ENCODE data around the gene FARP2.

Gene FARP2

DNA sequence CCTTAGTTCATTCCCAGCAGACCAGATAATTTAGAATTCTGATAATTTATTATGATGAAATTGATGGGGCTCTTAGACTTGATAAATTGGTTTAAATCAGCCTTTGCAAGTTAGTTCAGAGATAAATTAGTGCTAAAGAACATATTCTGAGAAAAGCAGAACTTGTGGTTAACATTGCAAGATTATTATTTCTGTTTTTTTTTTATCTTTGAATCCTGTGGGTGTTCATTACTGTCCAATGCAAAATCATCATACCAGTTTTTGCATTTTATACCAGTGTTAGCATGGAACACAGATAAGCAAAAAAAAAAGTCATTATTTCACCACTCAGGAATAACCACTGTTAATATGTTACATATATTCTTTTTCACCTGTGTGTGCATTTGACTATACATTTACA lies 31.3 kb upstream of the FARP2 start:
- DNase-seq = no peak

- no peak for DNase-seq
Observed at GRCh38 chr2:241325257-241325656, 30.8 kb upstream of the FARP2 start.

GRCh38 chr2:241329669-241330615 lies 26.1 kb upstream of the FARP2 start:
- no peak for DNase-seq

DNA sequence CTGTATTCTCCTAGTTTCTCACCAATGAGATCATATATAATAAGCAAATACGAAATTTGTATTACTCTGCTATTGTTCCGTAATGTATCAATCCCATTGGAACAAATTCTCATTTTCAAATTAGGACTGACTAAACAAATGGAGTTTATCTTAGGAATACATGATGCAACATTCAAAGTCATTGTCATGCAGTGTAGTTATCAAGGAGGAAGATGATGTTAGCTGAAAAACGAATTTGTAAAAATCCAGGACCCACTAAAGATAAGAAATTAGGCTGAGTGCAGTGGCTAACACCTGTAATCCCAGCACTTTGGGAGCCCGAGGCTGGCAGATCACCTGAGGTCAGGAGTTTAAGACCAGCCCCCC lies 25.5 kb upstream of the FARP2 start:
- DNase-seq = no peak

- DNase-seq = no peak
Observed at GRCh38 chr2:241334813-241335212, 21.3 kb upstream of the FARP2 start.

GRCh38 chr2:241339839-241340630 lies 16.1 kb upstream of the FARP2 start:
- no peak for DNase-seq

DNA sequence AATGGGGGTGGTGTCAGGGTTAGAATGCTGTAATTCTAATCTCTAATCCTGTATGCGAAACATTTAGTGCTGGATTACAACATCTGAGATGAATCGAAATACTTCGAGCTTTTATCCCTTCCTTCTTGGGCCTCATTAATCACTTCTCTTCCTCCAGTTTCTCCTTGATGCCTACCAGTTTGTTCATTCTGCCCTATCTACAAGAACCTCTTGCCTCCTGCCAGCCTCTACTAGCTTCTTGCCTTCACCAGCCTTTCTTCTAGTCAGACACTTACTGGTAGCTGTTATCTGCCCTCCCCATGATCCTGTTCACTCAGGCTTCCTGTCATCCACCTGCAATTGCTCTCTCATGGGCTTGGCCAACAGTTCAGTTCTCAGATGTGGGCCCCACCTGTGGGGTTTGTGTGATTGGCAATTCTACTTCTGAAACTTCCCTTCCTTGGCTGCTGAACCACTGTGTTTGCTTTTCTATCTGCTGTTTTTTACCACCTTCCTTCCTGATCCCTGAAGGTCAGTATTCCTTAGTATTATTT lies 15.4 kb upstream of the FARP2 start:
- no peak for DNase-seq

GRCh38 chr2:241344925-241345651 lies 11.0 kb upstream of the FARP2 start:
- no peak for DNase-seq

GRCh38 chr2:241349941-241350340 lies 6.1 kb upstream of the FARP2 start:
- DNase-seq = no peak

GRCh38 chr2:241350530-241350877 lies 5.6 kb upstream of the FARP2 start:
- DNase-seq = no peak

DNA sequence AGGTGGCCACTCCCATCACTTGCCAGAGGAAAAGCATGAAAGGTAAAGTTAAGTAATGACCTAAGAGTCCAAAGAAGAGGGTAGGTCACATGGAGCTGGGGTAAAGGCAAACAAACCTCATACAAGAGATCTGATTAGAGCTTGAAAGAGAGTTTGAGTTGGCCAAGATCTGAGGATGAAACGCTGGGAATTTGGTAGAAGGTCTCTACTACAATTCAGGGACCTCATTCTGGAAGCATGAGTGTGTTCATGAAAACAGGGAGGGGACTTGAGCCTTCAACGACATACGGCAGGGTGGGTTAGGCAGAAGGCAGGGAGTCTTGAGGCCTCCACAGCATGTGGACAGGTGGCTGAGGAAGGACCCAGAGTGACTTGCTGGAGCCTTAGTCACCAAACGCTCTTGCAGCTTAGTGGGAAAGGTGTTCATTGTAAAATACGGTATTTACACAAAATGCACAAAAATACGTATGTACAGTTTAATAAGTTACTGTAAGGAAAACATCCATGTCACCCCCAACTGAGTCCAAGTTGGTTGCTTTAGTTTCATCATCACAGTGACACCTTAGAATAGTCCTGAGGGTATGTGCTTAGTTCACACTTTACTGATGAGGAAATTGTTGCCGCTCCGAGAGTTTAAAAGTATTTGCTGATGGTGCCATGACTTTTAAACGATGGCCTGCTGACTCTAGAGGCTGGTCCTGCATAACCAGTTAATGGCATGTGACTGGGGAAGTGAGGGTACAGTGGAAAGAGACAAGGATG lies 5.0 kb upstream of the FARP2 start:
- no peak for DNase-seq

GRCh38 chr2:241351640-241352031 lies 4.4 kb upstream of the FARP2 start:
- DNase-seq = no peak

- DNase-seq = no peak
Observed at GRCh38 chr2:241352227-241352626, 3.9 kb upstream of the FARP2 start.

DNA sequence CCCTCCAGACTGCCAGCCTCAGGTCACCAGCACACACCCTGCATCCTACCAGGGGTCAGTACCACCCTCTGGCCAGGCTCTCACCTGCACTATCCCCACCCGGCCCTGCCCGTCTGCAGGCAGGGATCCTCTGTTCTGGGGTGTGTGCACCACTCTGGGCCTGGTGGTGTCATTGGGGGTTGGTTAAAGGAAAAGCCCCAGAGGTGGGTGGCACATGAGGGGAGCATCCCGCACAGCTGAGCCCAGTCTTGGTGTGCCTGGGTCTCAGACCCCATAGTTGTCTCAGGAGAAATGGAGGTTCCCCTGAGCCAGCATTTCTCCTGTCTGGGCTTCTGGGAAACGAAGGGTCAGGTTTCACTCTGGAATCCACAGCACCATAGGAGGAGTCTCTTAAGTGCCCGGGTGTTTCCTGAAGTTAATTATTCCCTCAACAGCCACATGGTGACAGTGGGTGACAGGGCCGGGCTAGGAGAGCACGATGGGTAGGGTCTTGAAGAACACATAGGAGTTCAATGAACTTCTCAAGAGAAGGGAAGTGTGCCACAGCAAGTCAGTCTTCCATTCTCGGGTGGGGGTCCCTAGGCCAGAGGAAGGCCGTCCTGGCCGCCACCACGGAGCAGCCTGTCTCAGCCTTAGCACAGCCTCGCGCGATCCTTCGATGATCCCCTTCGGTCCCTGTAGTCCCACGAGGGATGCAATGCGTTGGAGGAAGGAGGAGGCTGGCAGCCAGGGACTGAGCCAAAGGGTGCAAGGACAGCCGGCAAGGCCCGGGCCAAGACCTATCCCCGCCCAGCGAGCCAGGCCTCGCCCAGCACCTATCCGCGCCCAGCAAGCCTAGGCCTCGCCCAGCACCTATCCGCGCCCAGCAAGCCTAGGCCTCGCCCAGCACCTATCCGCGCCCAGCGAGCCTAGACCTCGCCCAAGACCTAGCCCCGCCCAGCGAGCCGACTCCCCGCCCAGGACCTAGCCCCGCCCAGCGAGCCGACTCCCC lies 1.1 kb upstream of the FARP2 start:
- peak; percentile 63 for DNase-seq

DNA sequence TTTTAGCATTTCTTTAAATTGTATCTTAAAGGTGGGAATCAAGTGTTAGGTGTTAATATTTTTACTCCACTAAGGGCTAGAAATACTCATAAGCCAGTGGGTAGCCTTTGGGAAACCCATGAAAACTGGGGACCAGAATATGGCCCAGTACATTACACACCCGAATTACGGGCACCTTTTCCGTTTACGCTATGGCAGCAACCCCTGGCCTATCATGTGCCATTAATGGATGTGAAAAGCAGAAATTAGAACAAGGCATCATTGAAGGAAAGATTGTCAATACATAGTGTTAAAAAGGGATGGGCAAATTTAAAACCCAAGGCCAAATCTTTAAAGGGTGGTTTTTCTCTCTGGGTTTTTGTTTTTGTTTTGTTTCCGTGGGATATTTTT lies 781 bp downstream of the FARP2 start:
- no peak for DNase-seq

- DNase-seq = no peak
Observed at GRCh38 chr2:241357531-241357930, 1.4 kb downstream of the FARP2 start.

DNA sequence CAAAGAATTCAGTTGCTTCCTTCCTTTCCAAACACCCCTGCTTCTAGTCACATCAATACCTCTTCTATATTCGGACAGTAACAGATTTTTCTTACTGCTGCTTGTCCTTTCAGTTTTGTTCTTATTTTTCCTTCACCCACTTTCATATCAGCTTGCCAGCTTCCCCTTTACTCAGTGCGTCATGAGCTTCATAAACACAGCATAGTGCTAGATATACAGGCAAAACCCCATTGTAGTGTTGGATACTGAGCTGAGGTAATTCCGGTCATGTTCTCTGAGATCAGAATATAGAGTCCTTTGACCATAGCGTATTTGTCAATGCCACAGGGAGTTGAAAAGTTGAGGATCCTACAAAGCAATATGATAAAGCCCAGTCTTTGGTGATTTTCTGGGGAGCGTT lies 2.4 kb downstream of the FARP2 start:
- no peak for DNase-seq

- DNase-seq = no peak
Observed at GRCh38 chr2:241359481-241360045, 3.5 kb downstream of the FARP2 start.

DNA sequence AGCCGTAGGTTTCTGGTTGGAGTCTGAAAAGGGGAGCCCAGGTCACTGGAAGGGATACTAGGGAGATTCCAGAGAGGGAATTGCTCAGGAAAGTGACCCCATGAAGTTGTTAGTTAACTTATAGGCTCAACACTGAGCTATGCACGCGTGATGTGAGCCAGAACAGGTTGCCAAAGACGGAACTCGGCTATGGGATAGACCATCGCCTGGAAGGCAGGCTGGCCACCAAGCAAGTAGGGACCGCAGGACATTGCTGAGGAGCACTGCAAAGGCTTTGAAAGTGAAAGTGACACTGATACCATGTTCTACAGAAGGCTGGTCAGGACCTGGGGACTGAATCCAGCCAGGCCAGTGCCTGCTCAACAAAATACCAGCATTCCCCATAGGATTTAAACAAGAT lies 7.3 kb downstream of the FARP2 start:
- no peak for DNase-seq

DNA sequence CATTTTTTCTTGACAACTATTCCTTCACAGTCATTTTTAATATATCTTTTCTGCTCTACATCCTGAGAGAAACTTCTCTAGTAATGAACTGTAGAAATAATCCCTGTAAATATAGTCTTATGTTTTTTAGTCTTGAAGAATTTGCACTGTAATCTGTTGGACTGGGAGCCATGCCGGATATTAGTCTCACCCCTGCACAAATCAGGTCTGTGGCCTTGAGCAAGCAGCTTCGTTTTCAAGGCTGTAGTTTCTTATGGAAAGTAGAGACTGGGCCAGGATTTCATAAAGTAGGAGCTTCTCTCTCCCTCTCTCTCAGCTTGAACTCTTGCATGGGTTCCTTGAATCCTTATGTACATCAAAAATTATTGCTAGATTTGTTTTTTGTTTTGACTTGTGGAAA lies 8.7 kb downstream of the FARP2 start:
- no peak for DNase-seq

GRCh38 chr2:241366678-241367077 lies 10.6 kb downstream of the FARP2 start:
- no peak for DNase-seq
